Hematopoietic multipotent progenitor cell treated with erythropoietin and hydrocortisone succinate and interleukin-3 and kit ligand, for 15 days (in vitro differentiated cells): ENCODE results near the gene STAMBPL1.
A peak's percentile ranks its signal among the peaks of the same experiment; 100 is the strongest.
"Not testable (repeated sequence)": the region's sequence is repeated elsewhere in the genome, so short reads cannot be mapped to it uniquely, and the experiment has no call there.

Experiments
- DNase-seq: peaks from one replicate; pipeline ENCODE4 v3.0.0-alpha.2; 2015; ENCODE audit warnings: low spot score

Gene STAMBPL1

DNA sequence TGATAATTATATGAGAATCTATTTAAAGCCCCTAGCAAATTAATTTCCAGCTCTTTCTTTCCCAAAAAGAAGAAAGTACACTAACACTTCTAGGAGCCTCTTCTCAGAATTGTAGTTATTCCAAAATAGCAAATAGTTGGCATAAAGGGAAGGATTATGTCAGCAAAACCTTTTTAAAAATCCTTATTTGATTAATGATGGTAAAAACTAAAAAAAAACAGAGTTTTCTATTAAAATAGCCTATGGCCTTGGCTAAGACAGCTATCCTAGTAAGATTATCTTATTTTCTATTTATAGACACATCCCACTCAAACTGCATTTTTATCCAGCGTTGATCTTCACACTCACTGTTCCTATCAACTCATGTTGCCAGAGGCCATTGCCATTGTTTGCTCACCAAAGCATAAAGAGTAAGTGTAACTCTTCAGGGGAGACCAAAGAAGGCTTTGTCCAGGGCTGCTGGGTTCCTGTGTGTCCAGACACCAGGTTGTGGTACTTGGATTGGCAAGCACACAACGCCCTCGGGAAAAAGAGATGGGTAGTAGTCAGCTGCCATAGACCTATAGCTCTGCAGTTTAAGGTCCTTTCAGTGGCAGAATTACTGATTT is 41.0 kb downstream of the STAMBPL1 start:
- no peak for DNase-seq

DNA sequence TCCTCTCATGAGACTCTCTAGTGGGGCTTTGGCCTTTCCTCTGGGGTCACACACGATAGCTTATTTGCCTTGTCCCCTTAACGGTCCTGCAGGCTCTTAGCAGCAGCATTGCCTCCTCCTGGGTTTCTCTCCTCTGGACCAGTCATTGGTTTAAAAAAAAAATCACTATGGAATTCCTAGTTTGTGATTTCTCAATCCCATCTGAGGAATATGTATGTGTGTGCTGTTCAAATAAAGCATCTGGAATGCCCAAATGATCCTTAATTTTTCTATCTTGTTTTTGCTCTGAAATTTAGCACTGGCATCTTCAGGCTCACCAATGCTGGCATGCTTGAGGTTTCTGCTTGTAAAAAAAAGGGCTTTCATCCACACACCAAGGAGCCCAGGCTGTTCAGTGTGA is 42.0 kb downstream of the STAMBPL1 start:
- no peak for DNase-seq

DNA sequence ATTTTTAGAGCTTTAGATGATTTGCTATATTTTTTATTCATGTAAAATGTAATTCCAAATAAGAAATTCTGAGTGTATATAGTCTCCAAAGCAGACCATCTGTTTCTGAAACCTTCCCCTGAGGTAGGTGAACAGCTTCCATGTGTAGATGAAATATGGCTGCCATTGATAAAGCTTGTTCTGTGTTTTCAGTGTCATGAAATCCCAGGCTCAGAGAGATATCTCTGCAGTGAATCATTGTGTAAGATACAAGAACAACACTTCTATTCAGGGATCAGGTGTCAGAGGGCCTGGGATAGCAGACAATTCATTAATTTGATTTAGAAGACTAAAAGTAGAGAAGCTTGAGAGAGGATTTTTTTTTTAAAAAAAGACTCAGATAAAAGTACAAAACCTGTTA is 43.5 kb downstream of the STAMBPL1 start:
- DNase-seq: no peak

DNA sequence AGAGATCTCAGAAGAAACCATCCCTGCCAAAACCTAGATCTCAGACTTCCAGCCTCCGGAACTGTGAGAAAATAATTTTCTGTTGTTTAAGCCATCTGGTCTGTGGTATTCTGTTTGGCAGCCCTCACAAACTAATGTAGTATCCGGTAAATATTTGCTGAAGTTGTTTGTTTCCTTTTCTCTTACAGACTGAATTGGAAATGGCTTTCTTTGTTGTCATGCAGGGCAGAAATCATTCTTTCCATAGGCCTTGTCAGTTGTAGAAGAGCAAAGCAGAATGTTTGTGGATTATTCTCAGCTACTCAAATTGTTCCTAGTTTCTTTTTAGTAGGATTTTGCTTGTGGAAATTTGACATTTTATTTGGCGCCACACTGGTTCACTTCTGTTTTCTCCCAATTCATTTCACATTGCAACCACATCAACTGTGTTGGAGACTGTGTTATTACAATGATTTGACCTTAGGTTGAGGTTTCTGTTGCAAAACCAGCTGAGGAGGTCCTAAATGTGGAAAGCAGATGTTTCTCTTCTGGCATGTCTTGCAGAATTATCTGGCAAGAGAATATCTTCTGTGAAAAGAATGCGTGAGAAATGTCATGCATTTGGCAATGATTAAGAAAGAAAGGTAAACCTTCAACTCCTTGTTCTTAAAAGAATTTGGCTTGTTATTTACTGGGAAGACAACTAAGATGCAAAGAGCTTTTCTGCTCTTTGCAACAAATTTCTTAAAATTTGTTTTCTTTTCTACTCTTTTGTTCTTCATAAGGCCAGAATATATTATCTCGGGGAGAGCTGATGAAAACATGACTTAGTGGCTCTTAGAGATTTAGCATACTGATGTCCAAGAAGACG is 46.7 kb downstream of the STAMBPL1 start:
- DNase-seq: no peak

DNA sequence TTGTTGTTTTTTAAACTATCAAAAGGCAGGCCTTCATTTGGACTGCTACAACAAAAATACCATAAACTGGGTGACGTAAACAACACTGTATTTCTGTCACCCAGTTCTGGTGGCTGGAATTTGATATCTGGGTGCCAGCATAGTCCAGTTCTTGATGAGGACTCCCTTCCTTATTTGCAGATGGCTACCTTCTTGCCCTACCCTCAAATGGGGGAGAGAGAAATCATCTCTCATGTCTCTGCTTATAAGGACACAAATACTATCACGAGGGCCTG is 47.3 kb downstream of the STAMBPL1 start:
- DNase-seq: no peak

DNA sequence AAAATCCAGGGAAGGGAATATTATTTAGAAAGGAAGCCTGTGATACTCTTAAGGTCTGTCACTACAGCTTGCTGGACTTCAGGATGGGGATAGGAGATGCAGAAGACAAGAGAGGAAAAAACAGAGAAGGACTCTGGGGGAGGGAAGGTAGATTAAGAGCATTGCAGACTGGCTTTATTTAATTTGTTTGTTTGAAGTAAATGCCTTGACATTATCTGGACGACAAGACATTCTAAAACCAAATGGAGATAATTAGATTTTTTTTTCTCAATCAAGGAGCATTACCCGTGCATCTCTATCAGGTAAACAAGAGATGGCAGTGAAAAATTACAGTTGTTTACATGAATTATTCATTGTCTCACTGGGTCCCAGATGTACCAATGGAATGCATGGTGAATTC is 48.2 kb downstream of the STAMBPL1 start:
- no peak for DNase-seq

DNA sequence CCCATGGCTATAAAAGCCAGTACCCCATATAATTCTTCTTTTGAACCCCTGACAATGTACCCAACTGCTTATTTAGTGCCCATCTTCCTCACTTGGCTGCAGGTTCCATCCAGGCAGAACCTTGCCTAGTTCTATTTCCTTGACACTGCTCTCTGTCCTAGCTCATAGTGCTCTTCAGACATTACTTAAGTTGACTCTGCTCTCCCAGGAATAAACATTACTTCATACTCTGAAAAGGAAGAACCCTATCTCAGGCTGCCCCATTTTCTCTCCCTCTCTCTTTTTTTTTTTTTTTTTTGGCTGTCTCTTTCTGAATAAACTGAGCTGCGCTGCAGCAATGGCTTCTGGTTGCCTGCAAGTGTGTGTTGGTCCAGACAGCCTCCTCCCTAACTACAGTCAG is 51.5 kb downstream of the STAMBPL1 start:
- no peak for DNase-seq

DNA sequence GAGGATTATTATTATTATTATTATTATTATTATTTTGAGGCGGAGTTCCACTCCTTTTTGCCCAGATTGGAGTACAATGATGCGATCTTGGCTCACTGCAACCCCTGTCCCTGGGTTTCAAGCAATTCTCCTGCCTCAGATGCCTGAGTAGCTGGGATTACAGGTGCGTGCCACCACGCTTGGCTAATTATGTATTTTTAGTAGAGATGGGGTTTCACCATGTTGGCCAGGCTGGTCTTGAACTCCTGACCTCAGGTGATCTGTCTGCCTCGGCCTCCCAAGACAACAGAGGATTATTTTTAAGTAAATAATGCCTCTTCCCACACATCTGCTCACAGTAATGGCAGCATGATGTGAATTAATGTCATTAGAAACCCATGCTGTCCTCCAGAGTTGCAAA is 52.0 kb downstream of the STAMBPL1 start:
- not testable (repeated sequence) for DNase-seq

DNA sequence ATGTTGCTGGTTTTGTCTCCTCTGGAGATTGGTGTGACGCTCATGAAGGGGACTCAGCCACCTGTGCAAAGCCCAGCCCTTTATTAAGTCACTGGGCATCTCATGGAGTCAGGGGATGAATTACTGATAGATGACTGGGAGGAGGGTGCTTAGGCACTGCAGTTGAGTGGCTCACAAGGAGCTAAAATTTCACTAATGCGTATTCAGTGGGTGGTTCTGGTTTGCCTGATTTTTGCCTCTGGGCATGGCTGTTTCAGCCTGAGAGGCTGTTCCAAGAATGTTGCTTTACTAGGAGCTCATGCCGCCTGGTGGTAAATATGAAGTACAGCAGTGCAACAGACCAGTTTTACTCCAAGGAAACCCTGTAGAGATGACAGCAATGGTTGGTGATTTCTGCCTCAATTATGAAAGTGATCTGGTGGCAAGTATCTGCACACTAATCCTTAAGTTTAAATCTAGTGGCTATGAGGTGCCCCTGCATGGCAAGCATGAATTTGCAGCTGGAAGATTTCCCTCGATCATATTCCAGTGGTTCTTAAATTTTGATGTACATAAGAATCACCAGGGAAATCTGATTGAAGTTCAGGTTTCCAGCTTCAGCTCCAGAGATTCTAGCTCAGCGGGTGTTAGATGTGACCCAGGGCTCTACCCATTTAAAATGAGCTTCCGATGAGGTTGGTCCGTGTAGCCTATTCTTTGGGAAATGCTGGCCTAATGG is 52.7 kb downstream of the STAMBPL1 start:
- DNase-seq: peak; percentile 53

DNA sequence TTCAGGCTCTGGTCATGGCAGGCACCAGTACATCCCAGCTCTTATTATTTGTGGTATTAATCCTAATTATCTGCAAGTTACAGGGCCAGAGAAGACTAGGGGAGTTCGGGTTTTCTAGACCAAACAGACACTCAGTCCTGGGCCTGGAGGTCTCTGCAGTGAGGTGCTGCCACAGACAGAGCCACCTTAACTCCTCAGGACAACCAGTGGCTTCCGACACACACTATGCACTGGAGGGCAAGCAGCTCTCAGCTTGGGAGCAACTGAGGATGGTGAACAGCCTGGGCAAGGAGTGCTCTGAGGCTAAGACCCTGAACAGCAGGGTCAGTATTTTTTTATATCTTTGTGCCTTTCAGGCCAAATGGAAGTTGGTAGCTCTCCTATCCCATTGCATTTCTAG is 53.5 kb downstream of the STAMBPL1 start:
- no peak for DNase-seq

DNA sequence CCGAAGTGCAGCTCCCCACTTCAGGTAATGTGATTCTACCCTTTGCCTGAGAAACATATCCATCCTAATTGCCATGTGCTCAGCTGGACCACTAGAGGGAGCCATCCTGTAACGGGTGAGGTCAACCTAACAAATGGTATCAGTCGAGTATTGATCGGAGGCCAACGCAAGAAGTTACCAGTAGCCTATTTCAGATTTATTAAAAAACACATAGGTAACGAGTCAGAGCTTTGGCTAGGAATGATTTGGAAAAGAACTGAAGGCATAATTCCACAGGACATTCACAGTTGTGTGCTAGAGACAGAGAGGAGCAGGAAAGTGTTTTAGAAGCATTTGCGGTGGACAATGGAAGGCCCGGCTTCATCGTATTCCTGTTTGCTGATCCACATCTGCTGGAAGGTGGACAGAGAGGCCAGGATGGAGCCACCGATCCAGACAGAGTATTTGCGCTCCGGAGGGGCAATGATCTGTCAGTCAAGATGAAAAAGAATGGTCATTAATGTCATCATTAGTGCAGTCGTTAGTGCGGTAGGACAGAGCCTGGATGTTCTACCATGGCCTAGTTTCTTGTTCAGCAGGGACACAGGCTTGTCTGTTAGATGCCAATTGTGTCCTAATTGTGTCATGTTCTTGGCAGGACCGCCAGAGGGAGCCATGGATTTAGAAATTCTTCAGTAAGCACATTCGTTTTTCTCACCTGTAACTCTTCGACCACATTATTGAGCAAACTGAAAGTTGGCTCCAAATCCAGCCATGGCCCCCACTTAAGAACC is 55.0 kb downstream of the STAMBPL1 start:
- DNase-seq: peak; percentile 84

DNA sequence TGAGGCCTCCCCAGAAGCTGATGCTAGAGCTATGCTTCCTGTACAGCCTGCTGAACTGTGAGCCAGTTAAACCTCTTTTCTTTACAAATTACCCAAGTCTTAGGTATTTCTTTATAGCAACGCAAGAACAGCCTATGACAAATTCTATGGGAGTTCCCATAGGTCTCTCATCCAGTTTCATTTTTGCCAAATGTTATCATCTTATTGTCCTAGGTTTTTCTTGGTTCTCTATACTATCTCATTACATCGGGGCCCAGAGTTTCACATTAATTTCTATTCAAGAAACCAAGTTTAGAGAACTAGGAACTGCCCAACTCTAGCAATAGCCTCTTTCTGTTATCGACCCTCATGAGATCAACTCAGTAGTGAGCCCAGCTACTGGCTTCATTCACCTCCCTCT is 56.6 kb downstream of the STAMBPL1 start:
- DNase-seq: no peak

DNA sequence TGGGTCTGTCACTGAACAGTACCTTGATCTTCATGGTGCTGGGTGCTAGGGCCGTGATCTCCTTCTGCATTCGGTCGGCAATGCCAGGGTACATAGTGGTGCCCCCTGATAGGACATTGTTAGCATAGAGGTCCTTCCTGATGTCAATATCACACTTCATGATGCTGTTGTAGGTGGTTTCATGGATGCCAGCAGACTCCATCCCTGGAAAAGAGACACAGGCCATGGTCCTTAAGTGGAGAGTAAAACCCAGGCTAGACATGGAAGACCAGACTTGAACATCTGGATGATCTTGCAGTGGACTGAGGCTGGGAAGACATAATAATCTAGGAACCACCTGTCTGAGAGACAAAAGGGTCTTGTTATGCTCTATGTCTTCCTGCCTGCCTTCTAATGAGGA is 58.0 kb downstream of the STAMBPL1 start:
- no peak for DNase-seq

DNA sequence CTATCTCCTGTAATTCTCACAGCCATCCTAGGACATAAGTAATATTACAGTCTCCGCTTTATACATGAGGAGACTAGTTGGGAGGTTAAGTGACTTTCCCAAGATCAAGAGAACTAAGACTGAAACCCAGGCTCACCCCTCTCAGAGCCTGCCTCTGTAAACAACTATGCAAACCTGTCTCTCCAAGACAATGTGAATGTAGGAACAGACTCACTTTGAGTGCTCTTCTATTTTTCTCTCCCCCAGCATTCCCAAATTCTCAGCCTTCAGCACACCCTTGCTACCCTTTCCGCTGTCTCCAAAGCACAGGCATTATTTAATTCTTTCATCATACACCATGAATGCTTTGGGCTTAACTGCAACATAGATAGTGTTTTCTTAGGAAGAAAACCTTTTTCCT is 58.9 kb downstream of the STAMBPL1 start:
- no peak for DNase-seq

DNA sequence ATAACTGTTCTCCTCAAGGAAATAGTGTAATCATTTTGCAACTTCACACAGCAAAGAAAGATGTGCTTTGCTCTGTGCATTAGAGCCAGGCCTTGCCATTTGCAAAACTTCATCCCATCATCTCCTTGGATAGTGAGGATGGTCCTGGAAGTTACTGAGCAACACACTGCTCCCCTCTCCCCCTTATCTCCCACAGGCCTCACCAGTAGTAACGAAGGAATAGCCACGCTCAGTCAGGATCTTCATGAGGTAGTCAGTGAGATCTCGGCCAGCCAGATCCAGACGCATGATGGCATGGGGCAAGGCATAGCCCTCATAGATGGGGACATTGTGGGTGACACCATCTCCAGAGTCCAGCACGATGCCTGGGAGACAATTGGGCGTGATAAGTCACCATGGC is 61.0 kb downstream of the STAMBPL1 start:
- no peak for DNase-seq

DNA sequence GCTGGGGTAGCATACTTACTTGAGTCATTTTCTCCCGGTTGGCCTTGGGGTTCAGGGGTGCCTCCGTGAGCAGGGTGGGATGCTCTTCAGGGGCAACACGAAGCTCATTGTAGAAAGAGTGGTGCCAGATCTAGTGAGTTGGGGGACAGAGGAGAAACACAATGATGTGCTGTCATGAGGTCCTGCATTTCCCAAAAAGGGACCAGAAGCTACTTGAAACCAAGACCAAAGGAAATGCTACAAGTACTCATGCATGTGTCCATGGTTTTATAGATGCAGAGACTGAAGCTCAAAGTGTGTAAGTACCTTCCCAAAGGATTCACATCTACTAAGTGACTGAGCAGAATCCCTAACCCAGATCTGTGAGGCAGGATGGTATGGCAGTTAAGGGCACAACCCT is 63.7 kb downstream of the STAMBPL1 start:
- no peak for DNase-seq

DNA sequence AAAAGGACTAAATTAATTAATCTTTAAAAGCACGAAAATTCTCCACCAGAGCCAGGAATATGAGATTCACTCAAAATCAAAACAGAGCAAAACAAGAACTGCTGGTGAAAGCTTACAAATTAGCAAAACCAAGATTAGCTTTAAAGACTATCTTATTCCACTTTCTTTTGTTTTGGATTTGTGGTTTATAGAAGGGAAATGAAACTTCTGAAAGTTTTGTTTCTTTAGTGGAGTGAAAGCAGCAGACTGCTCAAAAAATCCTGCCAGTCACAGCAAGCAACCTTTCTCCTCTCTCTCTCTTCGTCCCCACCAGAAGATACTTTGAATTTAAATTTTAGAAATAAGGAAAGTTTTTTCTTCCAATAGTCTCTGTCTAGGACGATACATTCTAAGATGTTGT is 64.8 kb downstream of the STAMBPL1 start:
- no peak for DNase-seq

DNA sequence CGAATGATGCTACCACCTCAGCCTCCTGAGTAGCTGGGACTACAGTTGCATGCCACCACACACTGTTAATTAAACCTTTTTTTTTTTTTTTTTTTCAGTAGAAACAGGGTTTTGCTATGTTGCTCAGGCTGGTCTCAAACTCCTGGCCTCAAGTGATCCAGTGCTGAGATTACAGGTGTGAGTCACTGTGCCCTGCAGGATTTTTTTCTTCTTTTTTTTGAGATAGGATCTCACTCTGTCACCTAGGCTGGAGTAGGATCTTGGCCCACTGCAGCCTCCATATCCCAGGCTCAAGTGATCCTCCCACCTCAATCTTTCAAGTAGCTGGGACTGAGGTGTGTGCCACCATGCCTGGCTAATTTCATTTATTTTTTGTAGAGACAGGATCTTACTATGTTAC is 66.2 kb downstream of the STAMBPL1 start:
- DNase-seq: no peak

DNA sequence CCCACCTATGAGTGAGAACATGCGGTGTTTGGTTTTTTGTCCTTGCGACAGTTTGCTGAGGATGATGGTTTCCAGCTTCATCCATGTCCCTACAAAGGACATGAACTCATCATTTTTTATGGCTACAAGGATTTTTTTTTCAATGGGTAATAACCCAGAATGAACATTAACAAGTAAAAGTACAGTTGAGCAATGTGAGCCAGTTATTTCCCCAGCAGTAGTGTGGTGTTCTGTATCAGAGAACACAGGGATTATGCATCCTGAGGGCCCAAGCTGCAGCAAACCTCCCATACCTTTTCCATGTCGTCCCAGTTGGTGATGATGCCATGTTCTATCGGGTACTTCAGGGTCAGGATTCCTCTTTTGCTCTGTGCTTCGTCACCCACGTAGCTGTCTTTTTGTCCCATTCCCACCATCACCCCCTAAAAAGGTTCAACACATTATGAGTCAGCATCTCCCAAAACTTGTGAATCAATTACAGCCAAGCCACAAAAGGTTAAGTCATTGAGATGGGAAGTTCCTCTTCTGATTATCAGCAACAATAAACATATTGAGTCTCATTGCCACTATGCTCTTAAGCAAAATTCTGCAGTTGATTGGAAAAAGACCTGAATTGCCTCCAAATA is 67.0 kb downstream of the STAMBPL1 start:
- no peak for DNase-seq

DNA sequence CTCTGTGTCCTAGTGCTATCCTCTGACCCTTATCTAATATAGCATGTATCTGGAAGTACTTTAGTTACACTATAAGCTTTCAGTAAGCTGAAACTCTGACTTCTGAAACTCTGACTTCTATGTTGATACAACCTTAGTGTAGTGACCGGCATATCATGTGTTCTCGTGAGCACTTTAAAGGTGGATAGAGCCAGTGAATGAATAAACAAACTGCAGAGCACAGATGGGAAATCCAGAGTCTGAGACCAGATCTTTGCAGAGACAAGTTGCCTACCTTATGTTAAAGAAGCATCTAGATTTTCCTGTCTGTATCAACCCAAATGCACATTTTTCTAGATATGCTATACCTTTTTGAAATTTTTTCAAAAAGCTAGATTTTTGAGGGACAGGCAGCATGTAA is 69.0 kb downstream of the STAMBPL1 start:
- no peak for DNase-seq

DNA sequence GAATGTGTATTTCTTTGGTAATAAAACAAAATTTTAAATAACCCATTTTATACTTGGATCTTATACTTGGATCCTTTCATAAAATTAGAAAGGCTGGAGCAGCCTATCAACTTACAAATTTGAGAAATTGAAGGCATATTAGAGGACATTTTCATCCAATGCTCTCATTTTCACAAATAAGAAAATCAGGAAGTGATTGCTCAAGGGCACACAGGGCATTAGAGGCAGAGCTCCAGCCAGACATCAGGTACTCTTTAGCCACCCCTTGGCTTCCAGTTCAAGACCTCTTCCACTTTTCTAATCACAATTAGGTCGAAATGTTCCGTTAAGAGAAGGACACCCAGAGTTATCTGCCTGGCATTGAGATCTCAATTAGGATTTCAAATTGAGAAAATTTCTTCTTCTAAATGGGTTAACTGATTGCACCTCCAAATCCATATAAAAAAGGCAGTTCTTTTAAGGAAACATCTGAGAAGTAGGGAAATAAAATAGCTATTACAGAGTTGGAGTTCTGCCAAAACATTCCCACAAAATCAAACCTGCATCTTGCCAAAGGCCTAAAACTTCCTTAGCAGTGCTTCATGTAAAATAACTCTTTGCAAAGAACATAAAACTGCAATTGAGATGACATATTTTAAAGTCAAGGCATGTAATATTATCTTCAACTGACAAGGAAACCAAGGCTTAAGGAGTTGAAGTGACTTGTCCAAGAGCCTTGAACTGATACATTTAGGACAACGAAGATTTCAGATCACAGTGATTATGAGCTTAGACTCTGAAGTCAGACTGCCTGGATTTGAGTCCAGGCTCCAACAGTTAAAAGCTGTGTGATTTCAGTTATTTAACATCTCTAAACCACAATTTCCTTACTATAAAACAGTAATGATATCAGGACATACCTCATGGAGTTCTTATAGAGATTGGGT is 70.1 kb downstream of the STAMBPL1 start:
- DNase-seq: no peak
